ENCODE measurements around the gene FLRT2. TPM values are rescaled to one million over a fixed set of nuclear protein-coding genes. Genes with fewer than 3 reads are reported as not detected.

Gene FLRT2
- total RNA-seq, 1 experiment from 2014 or later: 2.1 TPM

DNA sequence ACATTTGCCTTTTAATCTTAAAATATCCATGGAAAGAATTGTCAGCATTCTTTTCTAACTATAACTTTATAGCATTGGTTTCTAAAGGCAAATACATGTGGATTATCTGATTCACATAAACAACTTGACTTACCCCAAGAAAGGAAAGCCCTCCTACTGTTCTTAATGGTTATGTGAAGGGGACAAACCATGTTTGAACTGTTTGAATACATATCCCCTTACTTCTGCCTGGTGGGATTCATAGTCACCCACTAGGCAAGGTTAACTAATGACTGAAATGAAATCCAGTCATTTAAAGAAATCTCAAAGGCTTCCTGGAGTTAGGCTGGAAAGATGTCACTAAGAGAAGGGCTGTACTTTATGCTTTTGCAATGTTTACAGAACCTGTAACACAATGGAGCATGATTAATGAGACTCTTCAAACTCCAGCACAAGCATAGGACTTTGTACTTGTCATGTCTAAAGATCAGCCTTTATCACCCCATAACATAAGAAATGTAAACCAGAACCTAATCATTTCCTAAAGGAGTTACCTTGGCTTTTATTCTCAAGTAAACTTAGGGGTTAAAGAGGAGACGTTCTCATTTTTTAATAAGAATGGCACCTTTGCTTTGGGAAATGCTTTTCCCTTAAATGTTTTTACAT lies 10.2 kb upstream of the FLRT2 start:
- ChIA-PET CTCF (no interaction called here), POLR2A (ENCODE audit: unreplicated experiment) (no interaction called here)
- Histone ChIP-seq H3K4me3 (no peak overlapping the region), H2AFZ (no peak overlapping the region), H3K79me2 (ENCODE audit: low read depth) (no peaks in the 10 kb centered on the region), H3K27ac (no peak overlapping the region), H3K4me2 (no peak overlapping the region), H3K9me2 (ENCODE audit: insufficient read depth) (no peaks in the 10 kb centered on the region), H3K4me1 (replicated peaks; ENCODE audit: insufficient read depth) (no peaks in the 10 kb centered on the region), H3K27me3 (ENCODE audit: insufficient read depth, low read depth) (no peaks in the 10 kb centered on the region), H3K9me3 (ENCODE audit: insufficient read depth, low read depth) (no peaks in the 10 kb centered on the region), H3K36me3 (ENCODE audit: low read depth) (no peaks in the 10 kb centered on the region), H3F3A (ENCODE audit: insufficient read depth, low read depth) (no peaks in the 10 kb centered on the region), H4K20me1 (ENCODE audit: insufficient read depth) (no peaks in the 10 kb centered on the region)
- no peak for TF ChIP-seq EZH2 (IDR thresholded peaks at IDR 0.05; ENCODE audit: low read depth)
- TF ChIP-seq, protein P1, sequence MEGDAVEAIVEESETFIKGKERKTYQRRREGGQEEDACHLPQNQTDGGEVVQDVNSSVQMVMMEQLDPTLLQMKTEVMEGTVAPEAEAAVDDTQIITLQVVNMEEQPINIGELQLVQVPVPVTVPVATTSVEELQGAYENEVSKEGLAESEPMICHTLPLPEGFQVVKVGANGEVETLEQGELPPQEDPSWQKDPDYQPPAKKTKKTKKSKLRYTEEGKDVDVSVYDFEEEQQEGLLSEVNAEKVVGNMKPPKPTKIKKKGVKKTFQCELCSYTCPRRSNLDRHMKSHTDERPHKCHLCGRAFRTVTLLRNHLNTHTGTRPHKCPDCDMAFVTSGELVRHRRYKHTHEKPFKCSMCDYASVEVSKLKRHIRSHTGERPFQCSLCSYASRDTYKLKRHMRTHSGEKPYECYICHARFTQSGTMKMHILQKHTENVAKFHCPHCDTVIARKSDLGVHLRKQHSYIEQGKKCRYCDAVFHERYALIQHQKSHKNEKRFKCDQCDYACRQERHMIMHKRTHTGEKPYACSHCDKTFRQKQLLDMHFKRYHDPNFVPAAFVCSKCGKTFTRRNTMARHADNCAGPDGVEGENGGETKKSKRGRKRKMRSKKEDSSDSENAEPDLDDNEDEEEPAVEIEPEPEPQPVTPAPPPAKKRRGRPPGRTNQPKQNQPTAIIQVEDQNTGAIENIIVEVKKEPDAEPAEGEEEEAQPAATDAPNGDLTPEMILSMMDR (conservative IDR thresholded peaks at IDR 0.05): no peak
- no TSS peak for BruUV-seq (replicated peaks)
- intact Hi-C loops (cut with micrococcal nuclease; ENCODE audit: unreplicated experiment): loop anchor here (10.0 kb wide), 1 partner anchor 105 kb away; no protein-coding TSS in a partner anchor
- no peak for DNase-seq

DNA sequence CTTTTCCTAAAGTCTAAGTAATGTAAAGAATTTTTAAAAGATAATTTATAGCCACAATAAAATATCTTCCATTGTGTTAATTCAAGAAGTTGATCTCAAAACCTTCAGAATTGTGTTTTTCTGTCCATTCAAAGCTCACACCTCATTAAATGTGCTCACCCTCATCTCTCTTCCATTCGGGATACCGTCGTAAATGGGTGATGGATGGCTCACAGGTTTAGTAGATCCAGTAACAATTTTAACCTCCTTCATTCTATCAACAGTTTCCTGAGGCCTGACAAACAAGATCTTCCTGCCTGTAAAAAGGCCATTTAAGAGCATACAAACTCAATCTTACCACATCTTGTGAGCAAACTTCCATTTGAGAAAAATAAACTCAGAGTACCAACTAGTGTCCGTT lies 9.4 kb upstream of the FLRT2 start:
- intact Hi-C loops (cut with micrococcal nuclease; ENCODE audit: unreplicated experiment): loop anchor here (10.0 kb wide), 1 partner anchor 106 kb away; no protein-coding TSS in a partner anchor
- no peak for TF ChIP-seq EZH2 (IDR thresholded peaks at IDR 0.05; ENCODE audit: low read depth)
- TF ChIP-seq, protein P1 (conservative IDR thresholded peaks at IDR 0.05): no peak
- POLR2A ChIA-PET (ENCODE audit: unreplicated experiment): no interaction called here
- no peaks in the 10 kb centered on the region for H3F3A ChIP-seq (ENCODE audit: insufficient read depth, low read depth)
- H3K9me3 ChIP-seq (ENCODE audit: insufficient read depth, low read depth): no peaks in the 10 kb centered on the region
- BruUV-seq (replicated peaks): no TSS peak
- CTCF ChIA-PET: no interaction called here
- H3K27ac ChIP-seq: no peak overlapping the region
- H3K4me1 ChIP-seq (replicated peaks; ENCODE audit: insufficient read depth): no peaks in the 10 kb centered on the region
- no peaks in the 10 kb centered on the region for H3K9me2 ChIP-seq (ENCODE audit: insufficient read depth)
- H3K36me3 ChIP-seq (ENCODE audit: low read depth): no peaks in the 10 kb centered on the region
- no peak for DNase-seq
- no peak overlapping the region for H3K4me3 ChIP-seq
- H4K20me1 ChIP-seq (ENCODE audit: insufficient read depth): no peaks in the 10 kb centered on the region
- H3K4me2 ChIP-seq: no peak overlapping the region
- no peaks in the 10 kb centered on the region for H3K79me2 ChIP-seq (ENCODE audit: low read depth)
- no peak overlapping the region for H2AFZ ChIP-seq
- no peaks in the 10 kb centered on the region for H3K27me3 ChIP-seq (ENCODE audit: insufficient read depth, low read depth)

DNA sequence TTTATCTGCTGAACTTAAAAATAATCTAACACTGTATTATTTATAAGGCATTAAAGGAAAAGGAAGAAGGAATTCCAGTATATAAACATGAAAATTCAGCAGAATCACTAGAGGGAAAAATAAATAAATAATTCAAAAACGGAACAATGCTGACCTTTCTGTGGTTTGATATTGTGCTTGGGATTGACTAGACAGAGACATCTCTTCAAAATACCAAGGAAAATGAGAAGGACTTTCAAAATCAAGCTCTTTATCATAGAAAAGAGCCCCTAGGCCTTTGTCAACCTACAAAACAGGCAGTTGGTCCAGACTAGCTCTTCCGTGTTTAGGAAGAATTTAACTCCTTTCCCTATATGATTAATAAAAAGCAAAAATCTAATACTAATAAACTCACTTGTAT lies 6.3 kb upstream of the FLRT2 start:
- H4K20me1 ChIP-seq (ENCODE audit: insufficient read depth): no peaks in the 10 kb centered on the region
- H3K27ac ChIP-seq: no peak overlapping the region
- no peaks in the 10 kb centered on the region for H3K9me2 ChIP-seq (ENCODE audit: insufficient read depth)
- BruUV-seq (replicated peaks): no TSS peak
- H3K79me2 ChIP-seq (ENCODE audit: low read depth): no peaks in the 10 kb centered on the region
- no peak for DNase-seq
- H3K27me3 ChIP-seq (ENCODE audit: insufficient read depth, low read depth): no peaks in the 10 kb centered on the region
- TF ChIP-seq, protein P1 (conservative IDR thresholded peaks at IDR 0.05): no peak
- no peak for TF ChIP-seq EZH2 (IDR thresholded peaks at IDR 0.05; ENCODE audit: low read depth)
- H3K4me1 ChIP-seq (replicated peaks; ENCODE audit: insufficient read depth): no peaks in the 10 kb centered on the region
- no peaks in the 10 kb centered on the region for H3F3A ChIP-seq (ENCODE audit: insufficient read depth, low read depth)
- H3K36me3 ChIP-seq (ENCODE audit: low read depth): no peaks in the 10 kb centered on the region
- H2AFZ ChIP-seq: no peak overlapping the region
- H3K4me3 ChIP-seq: no peak overlapping the region
- intact Hi-C loops (cut with micrococcal nuclease; ENCODE audit: unreplicated experiment): loop anchor here (10.0 kb wide), 1 partner anchor 109 kb away; no protein-coding TSS in a partner anchor
- POLR2A ChIA-PET (ENCODE audit: unreplicated experiment): no interaction called here
- CTCF ChIA-PET: no interaction called here
- H3K4me2 ChIP-seq: no peak overlapping the region
- H3K9me3 ChIP-seq (ENCODE audit: insufficient read depth, low read depth): no peaks in the 10 kb centered on the region
